HUES64 (cell line): Measurements from ENCODE around the gene CLTB.
"Not testable (repeated sequence)": the region's sequence is repeated elsewhere in the genome, so short reads cannot be mapped to it uniquely, and the experiment has no call there.

ENCODE experiments used
- H3K27ac ChIP-seq: 2 replicates; pipeline ENCODE4 v1.7.0; 2013; ENCODE audit warnings: low read depth, low read length, inconsistent platforms
- H3K27me3 ChIP-seq: 2 replicates; pipeline ENCODE4 v1.6.1; 2013; ENCODE audit warnings: mild to moderate bottlenecking, low read length; ENCODE audit not compliant: insufficient read depth
- H3K36me3 ChIP-seq: 2 replicates; pipeline ENCODE4 v1.6.1; 2013; ENCODE audit warnings: mild to moderate bottlenecking, low read length; ENCODE audit not compliant: insufficient read depth
- H3K4me1 ChIP-seq: 2 replicates; pipeline ENCODE4 v1.6.1; 2013; ENCODE audit warnings: mild to moderate bottlenecking, low read length, moderate library complexity; ENCODE audit not compliant: insufficient read depth
- H3K4me3 ChIP-seq: 2 replicates; pipeline ENCODE4 v1.5.1; 2013; ENCODE audit warnings: mild to moderate bottlenecking, low read length, moderate library complexity
- H3K9ac ChIP-seq: 2 replicates; pipeline ENCODE4 v1.6.1; 2013; ENCODE audit warnings: mild to moderate bottlenecking, low read depth, low read length
- H3K9me3 ChIP-seq: 2 replicates; pipeline ENCODE4 v1.6.1; 2013; ENCODE audit warnings: low read depth, low read length; ENCODE audit not compliant: insufficient read depth
- WGBS: fragments of 150-250, 120-280 bp; methylation state at CpG from one replicate; pipeline ENCODE4 v1.1.7; 2013; ENCODE audit warnings: missing lambda C conversion rate; 5-methylcytosine and 5-hydroxymethylcytosine counted together

Gene CLTB

GRCh38 chr5:176446028-176446665 is 29.8 kb upstream of the CLTB start:
- H3K4me1 ChIP-seq, result peaks cover 11% of the 10 kb centered on the region
- no peak overlapping the region for H3K4me3 ChIP-seq
- no peak overlapping the region for H3K27ac ChIP-seq
- no peaks in the 10 kb centered on the region for H3K27me3 ChIP-seq
- no peaks in the 10 kb centered on the region for H3K36me3 ChIP-seq
- 91% methylated on average over 7 of the region's 9 CpGs for WGBS
- no peak overlapping the region for H3K9ac ChIP-seq
- H3K9me3 ChIP-seq, result no peaks in the 10 kb centered on the region

GRCh38 chr5:176444742-176445141 is 28.4 kb upstream of the CLTB start:
- Histone ChIP-seq H3K27me3 (no peaks in the 10 kb centered on the region), H3K4me1 (peaks cover 11% of the 10 kb centered on the region), H3K27ac (no peak overlapping the region), H3K9me3 (no peaks in the 10 kb centered on the region), H3K4me3 (no peak overlapping the region), H3K36me3 (no peaks in the 10 kb centered on the region), H3K9ac (no peak overlapping the region)
- WGBS, result 93% methylated on average over 5 of the region's 5 CpGs

GRCh38 chr5:176442911-176443310 is 26.6 kb upstream of the CLTB start:
- peaks cover 11% of the 10 kb centered on the region for H3K4me1 ChIP-seq
- 95% methylated on average over 3 of the region's 4 CpGs for WGBS
- H3K9ac ChIP-seq, H3K4me3 ChIP-seq, H3K36me3 ChIP-seq, H3K27me3 ChIP-seq, H3K27ac ChIP-seq, H3K9me3 ChIP-seq: not testable (repeated sequence)

GRCh38 chr5:176441921-176442323 is 25.6 kb upstream of the CLTB start:
- peaks cover 11% of the 10 kb centered on the region for H3K4me1 ChIP-seq
- H3K9ac ChIP-seq, result peak overlapping the region; percentile 1; the same call in 1 of the 2 replicates
- peak overlapping the region; percentile 8; the same call in 1 of the 2 replicates for H3K4me3 ChIP-seq
- H3K27ac ChIP-seq, result no peak overlapping the region
- H3K36me3 ChIP-seq, result no peaks in the 10 kb centered on the region
- H3K9me3 ChIP-seq, result no peaks in the 10 kb centered on the region
- 32% methylated on average over 5 of the region's 5 CpGs for WGBS
- H3K27me3 ChIP-seq, result no peaks in the 10 kb centered on the region

- H3K9me3 ChIP-seq, result no peaks in the 10 kb centered on the region
- peaks cover 11% of the 10 kb centered on the region for H3K4me1 ChIP-seq
- H3K4me3 ChIP-seq, result no peak overlapping the region
- WGBS, result 91% methylated on average over 10 of the region's 10 CpGs
- H3K9ac ChIP-seq, result no peak overlapping the region
- H3K36me3 ChIP-seq, result no peaks in the 10 kb centered on the region
- no peak overlapping the region for H3K27ac ChIP-seq
- no peaks in the 10 kb centered on the region for H3K27me3 ChIP-seq
Measured at GRCh38 chr5:176440927-176441706, 24.8 kb upstream of the CLTB start.

GRCh38 chr5:176438959-176439757 is 22.8 kb upstream of the CLTB start:
- Histone ChIP-seq H3K4me1 (peaks cover 11% of the 10 kb centered on the region), H3K4me3 (no peak overlapping the region), H3K9me3 (no peaks in the 10 kb centered on the region), H3K36me3 (no peaks in the 10 kb centered on the region), H3K9ac (no peak overlapping the region), H3K27ac (no peak overlapping the region), H3K27me3 (no peaks in the 10 kb centered on the region)
- 81% methylated on average over 11 of the region's 12 CpGs for WGBS

GRCh38 chr5:176436656-176437055 is 20.3 kb upstream of the CLTB start:
- Histone ChIP-seq H3K9ac (no peak overlapping the region), H3K4me3 (no peak overlapping the region), H3K27ac (no peak overlapping the region), H3K27me3 (no peaks in the 10 kb centered on the region), H3K36me3 (no peaks in the 10 kb centered on the region), H3K9me3 (no peaks in the 10 kb centered on the region), H3K4me1 (peaks cover 1% of the 10 kb centered on the region; the same call in 1 of the 2 replicates)
- WGBS, result 86% methylated on average over 5 of the region's 5 CpGs

- no peak overlapping the region for H3K4me3 ChIP-seq
- no peaks in the 10 kb centered on the region for H3K9me3 ChIP-seq
- H3K4me1 ChIP-seq, result no peaks in the 10 kb centered on the region
- no peak overlapping the region for H3K9ac ChIP-seq
- no peaks in the 10 kb centered on the region for H3K27me3 ChIP-seq
- H3K36me3 ChIP-seq, result no peaks in the 10 kb centered on the region
- WGBS, result 93% methylated on average over 5 of the region's 5 CpGs
- no peak overlapping the region for H3K27ac ChIP-seq
Measured at GRCh38 chr5:176432707-176433106, 16.4 kb upstream of the CLTB start.

GRCh38 chr5:176429972-176430371 is 13.6 kb upstream of the CLTB start:
- no peaks in the 10 kb centered on the region for H3K4me1 ChIP-seq
- no peaks in the 10 kb centered on the region for H3K27me3 ChIP-seq
- H3K36me3 ChIP-seq, result no peaks in the 10 kb centered on the region
- no peak overlapping the region for H3K27ac ChIP-seq
- peaks cover 11% of the 10 kb centered on the region; the same call in 1 of the 2 replicates for H3K9me3 ChIP-seq
- H3K9ac ChIP-seq, result no peak overlapping the region
- no peak overlapping the region for H3K4me3 ChIP-seq
- 87% methylated on average over 4 of the region's 4 CpGs for WGBS

GRCh38 chr5:176427971-176428370 is 11.6 kb upstream of the CLTB start:
- H3K9ac ChIP-seq, result no peak overlapping the region
- H3K36me3 ChIP-seq, result no peaks in the 10 kb centered on the region
- H3K4me1 ChIP-seq, result no peaks in the 10 kb centered on the region
- H3K27me3 ChIP-seq, result no peaks in the 10 kb centered on the region
- no peak overlapping the region for H3K27ac ChIP-seq
- peaks cover 11% of the 10 kb centered on the region; the same call in 1 of the 2 replicates for H3K9me3 ChIP-seq
- no peak overlapping the region for H3K4me3 ChIP-seq
- WGBS, result 91% methylated on average over 4 of the region's 4 CpGs

GRCh38 chr5:176426876-176427275 is 10.5 kb upstream of the CLTB start:
- Histone ChIP-seq H3K4me3 (no peak overlapping the region), H3K4me1 (no peaks in the 10 kb centered on the region), H3K9me3 (peaks cover 11% of the 10 kb centered on the region; the same call in 1 of the 2 replicates), H3K36me3 (no peaks in the 10 kb centered on the region), H3K27me3 (no peaks in the 10 kb centered on the region), H3K9ac (no peak overlapping the region), H3K27ac (no peak overlapping the region)
- WGBS, result 100% methylated on average over 1 of the region's 1 CpG
